Fibroblast of skin of right quadriceps (primary cell): ENCODE data around the gene SHCBP1L.

Source experiments
- DNase-seq: peaks from one replicate; pipeline ENCODE4 v3.0.0-alpha.2; 2013

Gene SHCBP1L

DNA sequence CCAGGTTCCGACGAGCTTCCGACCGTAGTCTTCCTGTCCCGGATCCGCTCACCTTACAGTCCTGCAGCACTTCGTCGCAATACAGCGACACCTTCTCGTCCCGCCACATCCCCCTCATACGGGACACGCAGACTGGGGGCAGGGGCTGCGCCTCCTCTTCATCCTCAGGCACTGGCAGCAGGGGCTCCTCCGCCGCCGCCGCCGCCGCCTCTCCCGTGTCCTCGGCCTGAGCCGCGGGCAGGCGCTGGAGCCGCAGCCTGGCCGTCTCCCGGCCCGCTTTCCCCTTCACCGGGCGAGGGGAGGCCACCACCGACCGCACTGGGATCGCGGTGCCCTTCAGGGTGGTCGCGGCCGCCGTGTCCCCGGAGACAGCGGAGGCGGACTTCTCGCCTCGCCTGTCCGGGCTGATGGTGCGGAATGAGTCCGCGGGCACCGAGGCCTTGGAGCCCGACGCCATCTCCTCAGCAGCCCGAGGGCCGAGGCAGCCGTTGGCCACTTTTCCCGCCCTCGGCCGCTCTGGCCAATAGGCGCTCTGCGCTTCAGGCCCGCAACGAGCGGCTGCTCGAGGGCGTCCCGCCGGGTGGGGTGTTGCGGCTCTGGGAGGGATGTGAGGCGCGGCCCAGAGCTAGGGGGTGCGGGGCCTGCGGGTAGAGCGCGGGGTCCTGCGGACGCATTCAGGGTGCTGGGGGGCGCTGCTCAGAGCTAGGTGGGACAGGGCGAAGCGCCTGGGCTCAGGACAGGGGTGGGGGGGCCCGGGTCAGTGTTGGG lies at the start of gene SHCBP1L:
Gene SHCBP1L (minus strand): TSS at position 490 of the 768 bp plus-strand sequence. CDS start 33 bp downstream, at position 457.
- peak; percentile 9 for DNase-seq

DNA sequence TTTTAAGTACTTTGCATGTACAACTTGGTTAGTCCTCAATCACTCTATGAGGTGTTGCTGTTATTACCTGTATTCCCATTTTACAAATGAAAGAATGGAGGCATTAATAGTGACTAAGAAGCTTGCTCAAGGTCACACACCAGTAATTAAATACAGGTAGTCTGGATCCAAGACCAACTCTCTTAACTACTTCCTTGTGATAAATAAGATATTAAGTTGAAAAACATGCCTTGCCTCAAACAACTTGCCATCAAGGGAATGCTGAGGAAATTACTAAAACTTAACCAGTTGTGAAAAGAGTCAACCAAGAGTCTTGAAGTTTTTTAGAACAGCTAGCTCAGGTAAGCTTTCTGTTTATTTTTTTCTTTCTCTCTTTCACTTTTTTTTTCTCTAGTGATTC lies 49.3 kb upstream of the SHCBP1L start:
- no peak for DNase-seq

DNA sequence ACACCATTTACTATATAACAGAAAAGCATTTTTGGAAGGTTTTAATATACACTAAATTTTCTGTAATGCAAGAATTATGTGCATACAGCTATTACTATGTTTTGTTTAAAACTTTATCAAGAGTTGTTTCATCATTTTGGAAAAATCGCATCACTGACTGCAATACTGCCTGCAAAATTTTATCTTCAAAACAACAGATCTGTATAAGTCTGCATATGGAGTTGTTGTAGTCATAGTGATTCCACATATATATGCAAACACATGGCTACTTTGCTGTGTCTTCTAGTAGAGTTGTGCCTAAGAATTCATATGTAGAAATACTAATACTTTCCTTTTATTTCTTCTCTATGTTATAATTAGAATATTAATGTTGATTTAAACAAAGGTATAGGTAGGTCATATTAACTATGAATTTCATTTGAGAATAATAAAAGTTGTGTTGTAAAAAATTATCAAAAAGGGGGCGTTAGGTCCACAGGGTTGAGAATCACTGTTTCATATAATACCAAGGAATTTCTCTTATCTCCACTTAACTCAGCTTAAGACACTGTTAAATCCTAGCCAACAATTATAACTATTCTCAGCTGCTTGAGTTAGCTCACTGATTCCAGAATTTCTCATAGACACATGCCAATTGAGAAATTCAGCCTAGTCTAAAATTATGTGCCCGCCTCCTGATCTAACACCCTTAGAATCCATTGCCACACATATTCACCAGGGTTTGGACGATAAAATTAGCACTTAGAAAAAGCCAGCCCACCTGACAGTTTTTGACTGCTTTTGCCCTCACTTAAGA lies 47.4 kb upstream of the SHCBP1L start:
- no peak for DNase-seq

DNA sequence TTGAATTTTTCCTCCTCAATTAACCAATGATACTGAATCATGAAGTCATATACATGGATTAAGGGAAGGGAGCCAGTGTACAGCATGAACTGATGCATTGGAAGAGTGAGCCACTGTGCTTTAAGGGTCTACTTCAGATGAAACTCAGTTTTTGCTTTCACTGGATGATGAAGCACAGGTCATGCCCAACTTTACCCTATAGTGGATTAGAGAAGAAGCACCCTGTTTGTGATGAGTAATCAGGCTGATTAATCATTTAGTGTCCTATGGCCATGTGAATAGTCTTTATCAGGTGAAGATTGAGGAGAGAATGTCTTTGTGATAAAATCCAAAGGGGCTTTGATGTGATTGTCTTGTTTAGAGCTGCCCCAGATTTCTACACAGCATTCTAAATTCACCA lies 45.5 kb upstream of the SHCBP1L start:
- DNase-seq = no peak

DNA sequence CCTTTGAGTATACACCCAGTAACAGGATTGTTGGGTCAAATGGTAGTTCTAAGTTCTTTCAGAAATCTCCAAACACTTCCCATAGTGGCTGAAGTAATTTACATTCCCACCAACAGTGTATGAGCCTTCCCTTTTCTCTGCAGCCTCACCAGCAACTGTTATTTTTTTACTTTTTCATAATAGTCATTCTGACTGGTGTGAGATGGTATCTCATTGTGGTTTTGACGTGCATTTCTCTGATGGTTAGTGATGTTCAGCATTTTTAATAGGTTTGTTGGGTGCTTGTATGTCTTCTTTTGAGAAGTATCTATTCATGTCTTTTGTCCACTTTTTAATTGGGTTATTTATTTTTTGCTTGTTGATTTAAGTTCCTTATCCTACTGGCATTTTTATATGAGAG lies 43.9 kb upstream of the SHCBP1L start:
- DNase-seq = no peak

DNA sequence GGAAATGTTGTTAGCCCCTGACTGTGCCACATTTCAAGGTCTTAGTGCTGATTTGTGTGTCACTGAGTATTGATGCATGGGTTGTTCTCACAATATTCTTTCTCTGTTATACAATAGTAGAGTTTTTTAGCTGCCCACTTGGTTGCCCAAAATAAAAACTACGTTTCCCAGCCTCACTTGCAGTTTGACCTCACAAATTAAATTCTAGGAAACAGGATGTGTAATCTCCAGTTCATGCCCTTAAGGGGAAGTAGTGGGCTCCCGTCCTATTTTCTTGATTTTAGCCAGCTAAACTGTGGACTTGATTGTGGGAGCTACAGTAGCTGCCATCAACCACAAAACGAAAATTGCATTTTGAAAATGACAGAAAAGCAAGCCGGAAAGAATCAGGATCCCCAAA lies 42.9 kb upstream of the SHCBP1L start:
- no peak for DNase-seq

DNA sequence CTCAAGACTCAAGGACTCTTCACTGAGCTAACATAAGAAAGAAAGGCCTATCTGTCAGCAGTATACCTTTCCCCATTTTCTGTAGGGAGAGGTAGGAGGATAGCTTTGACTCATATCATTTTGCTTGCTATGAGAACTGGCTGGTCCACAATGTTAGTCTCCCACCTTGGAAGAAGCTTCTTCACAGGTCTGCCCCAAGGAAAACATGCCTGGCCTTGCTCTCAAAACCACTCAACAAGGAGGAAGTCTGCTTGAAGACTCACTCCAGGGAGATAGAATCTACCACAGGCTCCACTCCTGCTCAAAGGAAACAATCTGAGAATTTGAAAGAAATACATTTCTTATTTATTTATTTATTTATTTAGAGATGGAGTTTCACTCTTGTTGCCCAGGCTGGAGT lies 40.8 kb upstream of the SHCBP1L start:
- DNase-seq = no peak

DNA sequence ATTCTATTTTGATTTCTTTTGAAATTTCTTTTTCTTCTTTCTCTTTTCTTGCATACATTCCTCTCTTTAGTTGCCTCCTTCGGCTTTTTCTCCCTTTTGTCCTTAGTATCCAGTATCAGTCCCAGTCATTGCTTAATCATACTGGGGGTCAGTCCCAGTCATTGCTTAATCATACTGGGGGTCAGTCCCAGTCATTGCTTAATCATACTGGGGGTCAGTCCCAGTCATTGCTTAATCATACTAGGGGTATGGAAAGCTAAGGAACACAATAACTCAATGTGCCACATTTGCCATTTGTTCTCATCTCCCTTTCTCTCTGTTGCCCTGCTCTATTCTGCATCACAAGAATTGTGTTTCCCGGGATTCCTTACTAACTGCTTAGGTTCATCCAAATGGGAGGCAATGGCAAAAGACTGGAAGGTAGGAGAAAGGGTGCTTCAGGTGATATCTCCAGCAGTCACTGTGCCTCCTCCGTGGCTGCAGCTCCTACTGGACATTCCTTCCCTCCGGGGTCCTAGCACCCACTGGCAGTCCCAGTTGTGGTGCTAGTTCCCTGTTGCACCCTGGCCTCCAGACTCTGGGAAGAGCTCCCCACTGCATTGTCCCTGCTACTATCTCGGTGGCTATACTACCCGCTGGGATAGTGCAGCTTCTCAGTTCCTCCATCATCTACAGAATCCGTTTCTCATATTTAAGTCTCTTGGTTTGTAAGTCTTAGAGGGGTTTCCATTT lies 37.6 kb upstream of the SHCBP1L start:
- peak; percentile 7 for DNase-seq

DNA sequence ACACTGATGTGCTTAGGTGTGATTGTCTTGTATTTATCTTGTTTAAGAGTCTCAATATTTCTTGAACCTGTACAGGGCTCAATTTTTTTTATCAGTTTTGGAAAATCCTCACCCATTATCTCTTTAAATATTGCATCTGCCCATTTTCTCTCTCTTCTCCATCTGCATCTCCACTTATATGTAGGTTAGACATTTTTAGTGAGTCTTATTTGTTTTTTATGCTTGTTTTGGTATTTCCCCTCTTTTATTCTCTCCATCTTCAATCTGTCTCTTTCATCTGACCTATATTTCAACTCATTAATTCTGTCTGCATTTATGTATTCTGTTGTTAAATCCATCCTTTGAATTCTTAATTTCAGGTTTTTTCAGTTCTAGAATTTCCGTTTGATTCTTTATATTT lies 32.9 kb upstream of the SHCBP1L start:
- no peak for DNase-seq

DNA sequence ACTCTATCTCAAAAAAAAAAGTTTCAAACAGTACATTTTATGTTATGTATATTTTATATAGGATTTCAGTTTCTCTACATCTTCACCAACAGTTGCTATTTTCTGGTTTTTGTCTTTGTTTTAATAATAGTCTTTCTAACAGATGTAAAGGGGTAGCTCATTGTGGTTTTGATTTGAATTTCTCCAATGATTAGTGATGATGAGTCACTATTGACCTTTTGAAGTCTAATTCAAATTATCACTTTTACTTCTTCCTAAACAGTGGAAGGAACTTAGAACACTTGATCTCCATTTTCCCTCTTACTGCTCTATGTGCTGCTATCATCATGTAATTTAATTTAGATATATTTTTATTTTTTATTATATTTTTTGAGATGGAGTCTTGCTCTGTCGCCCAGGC lies 31.7 kb upstream of the SHCBP1L start:
- peak; percentile 7 for DNase-seq

DNA sequence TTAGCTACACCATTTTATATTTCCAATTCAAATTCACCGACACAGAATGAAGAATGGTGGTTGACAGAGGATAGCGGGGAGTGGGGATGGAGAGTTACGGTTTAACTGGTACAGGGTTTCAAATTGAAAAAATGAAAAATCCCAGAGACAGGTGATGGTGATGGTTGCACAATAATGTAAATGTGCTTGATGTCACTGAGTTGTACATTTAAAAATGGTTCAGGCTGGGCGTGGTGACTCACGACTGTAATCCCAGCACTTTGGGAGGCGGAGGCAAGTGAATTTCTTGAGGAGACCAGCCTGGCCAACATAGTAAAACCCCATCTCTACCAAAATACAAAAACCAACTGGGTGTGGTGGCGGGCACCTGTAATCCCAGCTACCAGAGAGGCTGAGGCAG lies 31.2 kb upstream of the SHCBP1L start:
- no peak for DNase-seq

DNA sequence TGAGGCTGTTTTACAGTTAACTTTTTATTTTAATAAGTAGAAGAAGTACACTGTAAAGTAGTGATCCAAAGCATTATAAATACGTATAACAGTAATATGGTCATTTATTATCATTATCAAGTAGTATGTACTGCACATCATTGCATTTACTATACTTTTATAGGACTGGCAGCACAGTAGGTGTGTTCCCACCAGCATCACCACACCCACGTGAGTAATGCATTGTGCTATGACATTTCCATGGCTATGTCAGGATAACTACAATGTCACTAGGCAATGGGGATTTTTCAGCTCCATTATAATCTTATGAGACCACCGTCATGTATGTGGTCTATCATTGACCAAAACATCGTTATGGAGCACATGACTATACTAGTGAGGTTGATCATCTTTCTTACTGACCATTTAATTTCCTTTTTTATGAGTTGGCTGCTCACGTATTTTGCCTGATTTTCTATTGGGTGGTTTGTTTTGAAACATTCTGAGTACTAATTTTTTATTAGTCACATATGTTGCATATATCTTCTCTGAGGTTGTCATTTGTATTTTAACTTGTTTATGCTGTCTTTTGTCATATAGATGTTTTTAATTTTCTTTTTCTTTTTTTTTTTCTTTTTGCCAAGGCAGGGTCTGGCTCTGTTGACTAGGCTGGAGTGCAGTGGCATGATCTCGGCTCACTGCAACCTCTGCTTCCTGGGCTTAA lies 25.3 kb upstream of the SHCBP1L start:
- no peak for DNase-seq

DNA sequence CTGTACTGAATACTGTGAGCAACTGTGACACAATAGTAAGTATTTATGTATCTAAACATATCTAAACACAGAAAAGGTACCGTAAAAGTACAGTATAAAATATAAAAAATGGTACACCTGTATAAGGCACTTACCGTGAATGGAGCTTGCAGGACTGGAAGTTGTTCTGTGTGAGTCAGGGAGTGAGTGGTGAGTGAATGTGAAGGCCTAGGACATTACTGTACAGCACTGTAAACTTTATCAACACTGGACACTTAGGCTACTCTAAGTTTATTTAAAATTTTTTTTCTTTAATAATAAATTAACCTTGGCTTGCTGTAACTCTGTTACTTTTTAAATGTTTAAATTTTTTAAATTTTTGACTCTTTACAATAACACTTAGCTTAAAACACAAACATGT lies 24.5 kb upstream of the SHCBP1L start:
- no peak for DNase-seq

DNA sequence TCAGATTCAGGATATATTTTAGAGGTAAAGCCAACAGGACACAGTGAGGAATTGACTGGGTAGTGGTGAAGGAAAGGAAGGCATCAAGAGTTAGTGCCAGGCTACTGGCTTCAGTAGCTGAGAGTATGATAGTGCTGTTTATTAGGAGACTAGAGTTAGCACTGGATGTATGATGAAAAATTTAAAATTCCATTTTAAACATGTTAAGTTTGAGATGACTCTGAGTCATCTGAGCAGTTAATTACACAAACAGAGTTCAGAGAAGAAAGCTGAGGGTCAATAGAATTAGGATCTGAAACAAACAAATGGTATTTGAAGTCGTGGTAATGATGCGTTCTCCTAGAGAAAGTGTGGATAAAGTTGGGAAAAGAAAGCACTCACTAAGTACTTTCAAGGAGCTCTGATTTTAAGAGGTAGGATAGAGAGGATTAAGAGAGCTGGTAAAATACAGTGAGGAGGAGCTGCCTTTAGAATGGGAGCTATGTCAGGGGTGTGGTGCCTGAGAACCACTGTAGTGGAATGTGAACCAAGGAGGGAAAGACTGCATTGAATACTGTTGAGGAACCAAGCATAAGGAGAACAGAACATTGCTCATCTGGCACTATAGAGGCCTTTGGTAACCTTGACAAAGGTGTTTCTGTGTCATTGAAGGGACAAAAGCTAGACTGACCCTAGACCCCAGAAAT lies 21.7 kb upstream of the SHCBP1L start:
- DNase-seq = no peak

DNA sequence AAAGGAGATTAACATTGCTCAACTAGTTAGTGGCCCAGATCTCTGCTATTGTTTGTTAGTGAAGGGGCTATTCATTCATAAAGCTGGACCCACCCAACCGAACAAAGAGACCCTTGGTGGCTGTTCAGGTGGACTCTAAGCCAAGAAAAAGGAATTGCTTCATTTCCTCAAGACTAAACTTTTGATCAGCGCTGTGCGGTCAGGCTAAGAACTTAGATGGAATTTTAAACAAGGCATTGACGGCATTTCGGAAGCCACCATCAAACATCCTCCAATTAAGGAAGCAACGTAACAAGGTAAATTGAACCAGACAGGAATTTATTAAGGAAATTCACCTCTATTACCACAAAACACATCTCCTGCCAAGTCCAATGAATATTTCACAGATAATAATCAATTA lies 19.9 kb upstream of the SHCBP1L start:
- no peak for DNase-seq

DNA sequence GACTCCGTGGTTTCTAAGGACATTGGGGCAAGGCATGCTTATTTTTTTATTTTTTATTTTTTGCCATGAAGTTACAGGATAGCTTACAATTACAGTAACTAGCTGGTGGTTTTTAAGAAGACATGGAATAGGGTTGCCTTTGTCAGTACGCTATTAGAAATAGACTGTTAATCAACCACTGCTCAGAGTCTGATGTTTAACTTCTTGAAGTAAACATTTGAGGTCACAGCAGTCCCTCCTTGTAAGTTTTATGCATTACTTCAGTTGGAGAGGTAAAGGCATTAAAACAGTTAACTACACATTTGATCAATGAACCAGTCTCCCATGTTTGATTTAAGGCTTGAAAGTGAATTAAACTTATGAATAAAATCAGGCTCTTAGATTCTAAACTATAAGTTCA lies 19.3 kb upstream of the SHCBP1L start:
- DNase-seq = no peak

DNA sequence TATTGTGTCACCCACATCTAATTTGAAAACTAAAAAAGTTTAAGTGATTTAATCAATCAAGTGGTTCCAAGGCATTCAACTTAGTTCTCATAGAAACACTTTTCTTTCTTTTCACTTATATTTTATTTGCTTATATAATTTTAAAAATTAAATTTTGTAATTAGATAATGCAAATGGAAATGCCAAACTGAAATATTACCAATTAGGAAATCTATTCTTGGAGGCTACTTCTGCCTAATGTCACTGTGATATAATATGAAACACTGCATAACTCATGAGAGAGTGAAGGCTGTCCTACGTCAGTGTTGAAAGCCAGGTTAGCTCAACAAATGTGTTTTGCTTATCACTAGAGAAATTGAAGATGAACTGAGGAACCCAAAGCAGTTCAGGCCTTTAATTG lies 18.3 kb upstream of the SHCBP1L start:
- DNase-seq = no peak

DNA sequence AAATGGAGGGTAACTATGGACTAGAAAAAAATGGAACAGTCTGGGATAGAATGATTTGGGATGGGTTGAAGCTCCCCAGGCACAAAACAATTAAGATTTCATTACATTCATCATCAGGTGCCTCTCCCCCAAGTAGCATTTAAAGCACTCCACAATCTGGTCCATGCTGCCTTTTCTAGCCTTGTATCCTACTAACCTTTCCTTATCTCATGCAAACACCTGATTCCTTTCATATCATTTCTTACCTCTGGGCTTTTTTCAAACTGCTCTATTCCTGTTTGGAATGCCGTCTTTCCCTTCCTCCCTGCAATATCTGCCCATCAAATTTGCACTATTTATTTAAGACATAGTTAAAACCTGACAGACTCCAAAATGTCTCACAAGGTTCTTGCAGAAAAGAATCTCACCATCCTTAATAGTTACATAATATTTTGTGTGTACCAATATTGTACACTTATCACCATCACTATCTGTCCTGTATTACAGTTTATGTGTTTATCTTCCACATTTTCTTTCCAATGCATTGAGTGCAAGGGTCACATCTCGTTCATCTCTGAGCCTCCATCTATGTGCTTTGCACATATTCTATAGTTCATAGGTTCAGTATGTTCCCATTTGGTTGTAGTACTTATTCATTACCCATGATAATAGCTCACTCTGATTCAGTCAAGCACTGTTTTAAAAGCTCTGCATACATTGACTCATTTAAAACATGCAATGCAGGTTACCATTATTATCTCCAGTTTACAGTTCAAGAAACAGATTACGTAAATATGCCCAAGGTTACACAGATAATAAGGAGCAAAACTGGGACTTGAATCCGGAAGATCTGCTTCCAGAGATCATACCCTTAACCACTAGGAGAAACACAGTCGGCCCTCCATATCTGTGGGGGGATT lies 16.1 kb upstream of the SHCBP1L start:
- no peak for DNase-seq

DNA sequence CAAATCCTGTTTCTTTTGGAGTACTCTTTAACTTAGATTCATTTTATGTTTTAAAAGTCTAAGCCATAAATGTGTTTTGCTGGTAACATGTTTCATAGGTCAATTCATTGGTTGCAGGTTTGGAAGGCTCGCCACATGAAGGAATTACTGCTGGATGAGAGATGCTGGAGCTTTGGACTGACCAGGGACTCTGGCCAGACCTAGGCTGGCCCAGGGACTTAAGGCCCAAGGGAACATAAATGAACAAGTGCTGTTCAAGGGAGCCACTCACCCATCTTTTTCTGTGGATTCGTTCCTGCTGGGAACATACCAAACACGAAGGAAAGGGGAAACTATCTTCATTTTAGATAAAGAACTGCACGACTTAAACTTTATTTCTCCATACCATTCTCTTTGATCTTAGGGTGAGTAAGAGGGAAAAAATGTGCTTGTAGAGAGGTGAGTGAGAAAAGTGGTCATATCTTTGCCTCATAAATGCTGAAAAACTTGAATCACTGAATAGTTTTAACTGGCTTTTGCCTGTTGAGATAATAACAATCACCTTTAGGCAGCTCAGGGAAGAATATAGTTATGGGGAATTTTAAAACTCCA lies 15.3 kb upstream of the SHCBP1L start:
- DNase-seq = peak; percentile 30

DNA sequence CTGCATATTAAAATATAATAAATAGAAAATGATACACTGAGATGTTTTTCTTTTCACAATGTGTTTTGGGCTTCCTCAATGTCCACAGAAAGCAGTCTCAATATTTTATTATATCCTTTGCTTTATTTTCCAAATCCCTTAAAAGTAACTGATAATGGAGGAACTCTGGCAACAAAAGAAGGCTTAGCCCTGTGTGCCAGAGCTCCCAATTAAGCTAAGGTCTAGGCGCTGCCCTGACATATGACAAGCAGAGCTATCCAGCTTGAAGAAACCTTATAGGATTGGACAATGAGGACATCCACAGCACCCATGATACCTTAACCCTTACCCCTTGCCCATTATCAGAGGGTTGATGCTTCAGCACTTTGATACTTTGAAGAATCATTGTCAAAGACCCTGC lies 12.9 kb upstream of the SHCBP1L start:
- no peak for DNase-seq

DNA sequence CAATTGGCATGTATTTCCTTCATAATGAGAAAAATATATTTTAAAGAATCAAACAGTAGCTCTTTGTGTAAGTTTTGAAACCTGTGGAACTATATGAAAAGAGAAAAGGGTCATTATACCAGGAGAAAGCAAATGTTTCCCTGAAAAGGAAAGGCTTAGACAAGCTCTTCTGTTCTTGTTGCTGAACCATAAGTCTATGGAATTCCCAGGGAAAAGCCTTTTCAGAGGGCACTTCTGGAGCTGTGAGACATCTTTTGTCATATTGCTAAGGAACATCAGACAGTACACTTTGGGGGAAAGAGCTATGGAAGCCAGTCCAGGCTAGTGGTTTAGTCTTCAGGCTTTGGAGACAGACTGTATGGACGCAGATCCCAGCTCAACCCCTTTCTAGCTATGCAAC lies 12.1 kb upstream of the SHCBP1L start:
- DNase-seq = no peak
